Endothelial cell of hepatic sinusoid (primary cell): ENCODE results near the gene SPARC.

Experiments
- in situ Hi-C: cut with HindIII; loops from 2 replicates; pipeline ENCODE4 v1.10.0; 2017; ENCODE audit warnings: low sequenced_read_pairs

SPARC gene

DNA sequence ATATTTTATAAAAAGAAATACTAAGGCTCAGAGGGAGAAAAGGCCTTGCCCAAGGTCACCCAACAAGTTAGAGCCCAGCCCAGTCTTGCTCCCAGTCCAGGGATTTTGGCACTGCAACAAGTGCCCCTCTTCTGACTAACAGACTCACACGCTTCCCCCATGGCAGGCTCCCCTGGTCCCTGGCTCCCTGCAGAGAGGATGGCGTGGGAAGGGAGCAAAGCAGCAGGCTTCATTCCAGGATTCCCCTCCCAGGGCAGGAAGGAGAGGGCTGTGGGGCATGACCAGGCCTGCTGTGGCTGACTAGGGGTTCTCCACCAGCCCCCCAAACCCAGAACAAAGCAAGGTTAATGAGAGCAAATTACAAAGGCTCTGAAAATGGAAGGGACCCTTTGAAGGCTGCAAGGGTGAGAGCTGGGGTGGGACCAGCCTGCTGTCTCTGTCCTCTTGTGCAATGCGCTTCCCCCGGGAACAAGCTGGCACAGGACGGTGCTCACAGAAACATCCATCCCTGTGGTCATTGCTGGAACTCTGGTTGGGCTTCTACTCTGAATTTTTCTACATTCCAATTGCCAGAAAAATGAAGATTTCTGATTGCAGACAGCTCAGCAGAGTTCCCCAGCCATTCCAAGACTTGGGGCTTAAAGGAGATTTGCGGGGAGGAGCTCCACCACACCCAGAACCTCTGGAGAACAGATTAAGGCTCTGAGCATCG lies 58.4 kb downstream of the SPARC start:
- in situ Hi-C loops: loop anchor here (25.0 kb wide), 1 partner anchor 191 kb away; the partner anchor contains the start of gene SLC36A1

DNA sequence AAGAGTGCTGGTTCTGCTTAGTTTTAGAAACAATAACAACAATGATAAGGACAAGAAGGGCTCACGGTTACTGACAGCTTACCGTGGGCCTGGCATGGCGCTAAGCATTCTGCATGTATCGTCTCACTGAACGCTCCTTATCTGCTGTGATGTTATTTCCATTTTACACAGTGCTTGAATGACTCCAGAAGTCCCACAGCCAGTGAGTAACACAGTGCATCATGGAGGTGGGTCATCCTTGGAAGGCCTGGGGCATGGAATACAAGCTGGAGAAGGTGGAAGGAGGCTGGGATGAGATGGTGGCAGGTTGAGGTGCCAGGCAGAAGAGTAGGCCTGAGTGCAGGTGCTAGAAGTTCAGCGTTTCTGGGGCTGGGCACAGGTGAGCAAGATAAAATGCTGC lies 59.1 kb downstream of the SPARC start:
- in situ Hi-C loops: loop anchor here (25.0 kb wide), 1 partner anchor 190 kb away; the partner anchor contains the start of gene SLC36A1

DNA sequence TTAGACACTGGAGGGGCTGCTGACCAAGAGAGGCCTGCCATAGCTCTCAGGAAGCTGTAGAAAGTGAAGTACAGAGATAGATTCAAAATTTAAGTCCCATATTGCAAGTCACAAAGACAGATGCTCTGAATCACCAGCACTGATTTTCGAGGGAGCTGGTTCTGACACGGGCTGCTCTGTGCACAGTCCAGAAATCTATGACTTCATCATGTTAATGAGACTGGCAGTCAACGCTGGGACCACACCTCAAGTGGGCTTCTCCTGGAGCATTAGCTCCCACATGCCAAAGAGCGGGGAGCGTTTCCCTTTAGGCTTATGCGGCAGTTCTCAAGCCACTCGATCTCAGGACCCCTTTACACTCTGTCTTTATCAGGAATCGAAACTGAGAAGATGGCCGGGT lies 61.4 kb downstream of the SPARC start:
- in situ Hi-C loops: loop anchor here (25.0 kb wide), 1 partner anchor 188 kb away; the partner anchor contains the start of gene SLC36A1

DNA sequence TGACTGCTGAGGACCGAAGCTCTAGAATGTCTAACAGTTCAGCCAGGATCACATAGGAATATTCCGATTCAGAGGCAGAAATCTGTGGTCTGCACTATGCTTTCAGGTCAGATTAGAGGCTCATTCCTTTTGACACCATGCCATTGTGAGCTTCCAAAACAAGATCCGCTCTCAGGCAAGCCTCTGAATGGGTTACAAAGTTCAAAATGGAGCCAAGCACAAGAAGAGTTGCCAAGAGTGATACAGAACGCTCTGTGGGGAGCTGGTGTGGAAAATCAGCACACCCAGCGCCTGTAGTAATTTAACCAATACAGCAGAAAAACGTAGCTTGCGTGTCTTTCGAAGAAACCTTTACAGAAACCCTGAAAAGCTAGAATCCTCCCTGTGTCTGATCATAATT lies 62.2 kb downstream of the SPARC start:
- in situ Hi-C loops: loop anchor here (25.0 kb wide), 1 partner anchor 513 kb away; no protein-coding TSS in a partner anchor

DNA sequence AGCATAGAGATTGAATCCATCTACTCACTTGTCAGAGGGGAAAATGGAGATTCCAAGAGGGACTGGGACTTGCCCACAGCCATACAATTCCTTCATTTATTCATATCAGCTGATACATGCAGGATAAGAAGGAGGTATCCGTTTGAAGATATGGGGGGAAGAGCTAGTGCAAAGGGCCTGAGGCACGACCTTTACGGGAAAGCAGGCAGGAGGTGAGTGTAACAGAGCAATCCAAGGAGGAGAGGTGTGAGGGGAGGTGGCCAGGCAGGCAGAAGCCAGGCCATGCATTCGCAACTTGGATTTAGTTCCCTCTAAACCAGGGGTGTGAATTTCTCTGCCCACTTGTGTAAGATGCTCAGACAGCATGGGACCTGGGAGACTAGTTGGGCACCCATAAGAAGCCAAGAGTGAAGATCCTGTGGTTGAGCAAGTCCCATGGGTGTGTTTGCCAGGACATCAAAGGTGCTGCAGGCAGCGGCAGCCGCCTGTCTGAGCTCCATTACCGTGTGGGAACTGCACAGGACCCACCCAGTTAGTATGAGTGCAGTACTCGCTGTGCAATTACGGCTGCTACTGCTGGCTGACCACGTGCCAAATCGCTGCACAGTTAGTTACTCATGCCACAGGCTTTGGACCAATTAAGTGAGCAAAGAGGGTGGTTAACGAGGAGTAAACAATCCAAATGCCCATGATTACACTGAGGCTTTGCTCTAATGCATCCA lies 64.2 kb downstream of the SPARC start:
- in situ Hi-C loops: loop anchor here (25.0 kb wide), 1 partner anchor 515 kb away; no protein-coding TSS in a partner anchor

DNA sequence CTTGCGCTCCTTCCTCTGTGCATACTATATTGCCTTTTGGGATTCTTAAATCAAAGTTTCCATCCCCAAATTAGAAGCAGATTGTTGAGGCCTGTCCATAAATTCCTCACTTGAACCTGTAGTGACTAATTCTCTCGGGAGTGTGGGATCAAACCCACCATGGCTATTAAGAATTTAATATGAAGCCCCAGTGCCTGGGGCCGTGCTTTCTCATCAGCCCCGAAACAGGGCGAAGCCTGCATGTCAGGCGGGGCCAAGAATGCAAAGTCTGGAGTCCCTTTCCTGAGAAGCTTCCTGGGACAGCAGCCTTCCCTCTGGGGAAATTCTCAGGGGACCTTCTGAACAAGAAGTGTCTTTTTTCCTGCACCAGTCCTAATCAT lies 66.3 kb downstream of the SPARC start:
- in situ Hi-C loops: loop anchor here (25.0 kb wide), 1 partner anchor 517 kb away; no protein-coding TSS in a partner anchor

DNA sequence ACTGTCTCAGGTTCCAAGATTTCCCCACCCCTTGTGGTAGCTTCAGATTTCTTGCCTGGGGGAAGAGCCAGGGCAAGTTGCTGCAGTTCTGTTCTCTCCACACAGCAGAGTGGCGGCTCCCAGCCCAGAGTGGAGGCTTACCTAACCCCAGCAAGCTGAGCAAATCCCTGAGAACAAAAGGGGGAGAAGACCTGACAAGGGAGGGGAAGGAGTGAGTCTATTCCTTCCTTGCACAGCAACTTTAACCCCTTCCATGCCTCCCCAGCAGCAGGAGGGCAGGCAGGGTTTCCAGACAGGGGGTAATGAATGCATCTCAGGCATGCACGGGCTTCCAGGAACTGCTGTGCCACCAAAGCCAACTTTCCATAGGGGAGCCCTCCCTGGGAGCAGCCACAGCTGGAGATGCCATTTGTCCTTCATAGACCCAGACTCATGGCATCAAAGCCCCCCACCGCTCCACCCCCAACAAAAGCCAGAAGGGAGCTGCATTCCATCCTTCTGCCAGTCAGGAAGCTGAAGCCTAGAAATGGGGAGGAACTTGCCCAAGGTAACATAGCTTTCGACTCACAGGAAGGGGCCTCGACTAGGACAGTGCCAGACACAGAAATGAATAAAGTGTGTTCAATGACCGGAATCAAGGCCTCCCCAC lies 66.8 kb downstream of the SPARC start:
- in situ Hi-C loops: loop anchor here (25.0 kb wide), 1 partner anchor 517 kb away; no protein-coding TSS in a partner anchor

DNA sequence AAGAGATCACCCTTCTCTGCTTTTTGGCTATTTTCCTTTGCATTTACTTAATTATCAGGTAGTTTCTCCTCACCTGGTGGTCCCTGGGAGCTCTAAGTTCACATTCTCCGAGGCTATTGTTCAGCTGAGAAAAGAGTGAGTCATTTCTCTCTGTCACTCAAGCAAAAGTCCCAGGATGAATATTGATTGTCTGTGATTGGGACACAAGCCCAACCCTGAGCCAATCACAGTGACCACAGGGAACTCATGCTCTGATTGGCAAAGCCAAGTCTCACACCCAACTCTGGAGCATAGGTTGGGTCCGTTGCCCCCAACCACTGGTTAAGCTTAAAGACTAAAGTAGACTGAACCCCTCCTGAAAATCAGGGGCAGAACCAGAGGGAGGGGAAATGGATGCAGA lies 67.8 kb downstream of the SPARC start:
- in situ Hi-C loops: loop anchor here (25.0 kb wide), 1 partner anchor 518 kb away; no protein-coding TSS in a partner anchor

DNA sequence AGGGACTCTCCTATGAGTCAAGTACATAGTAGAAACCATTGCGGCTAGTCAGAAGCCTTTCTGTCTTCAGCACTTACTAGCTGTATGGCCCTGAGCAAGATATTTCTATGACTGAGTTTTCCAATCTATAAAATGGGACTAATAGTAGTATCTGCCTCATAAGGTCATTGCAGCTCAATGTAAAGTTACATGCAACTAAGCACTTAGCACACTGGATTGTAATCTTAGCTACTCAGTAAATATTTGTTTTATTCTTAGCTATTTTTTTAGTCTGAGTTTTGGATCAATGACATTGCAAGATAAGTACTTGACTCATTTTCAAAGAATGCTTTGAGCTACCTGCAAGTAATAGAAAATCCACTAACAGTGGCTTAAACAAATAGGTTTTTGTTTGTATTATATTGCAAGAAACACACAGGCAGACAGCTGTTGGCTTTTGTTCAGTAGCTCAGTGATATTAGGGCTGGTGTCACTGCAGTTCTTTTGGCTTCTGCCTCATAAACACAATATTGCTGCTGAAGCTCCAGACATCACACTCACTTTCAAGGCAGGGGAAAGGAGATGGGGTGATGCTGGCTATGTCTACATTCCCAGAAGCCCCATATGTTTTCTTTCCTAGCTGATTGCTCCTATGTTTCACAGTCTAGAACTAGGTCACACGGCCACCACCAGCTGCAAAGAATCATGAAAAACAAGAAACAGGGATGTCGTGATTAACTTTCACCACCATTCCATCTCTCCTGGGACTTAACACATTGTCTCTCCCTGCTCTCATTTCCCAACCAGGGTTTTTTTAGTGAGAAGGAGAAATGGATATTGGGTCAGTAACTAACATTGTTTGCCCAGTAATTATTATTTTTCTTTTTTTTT lies 68.6 kb downstream of the SPARC start:
- in situ Hi-C loops: loop anchor here (25.0 kb wide), 1 partner anchor 519 kb away; no protein-coding TSS in a partner anchor

DNA sequence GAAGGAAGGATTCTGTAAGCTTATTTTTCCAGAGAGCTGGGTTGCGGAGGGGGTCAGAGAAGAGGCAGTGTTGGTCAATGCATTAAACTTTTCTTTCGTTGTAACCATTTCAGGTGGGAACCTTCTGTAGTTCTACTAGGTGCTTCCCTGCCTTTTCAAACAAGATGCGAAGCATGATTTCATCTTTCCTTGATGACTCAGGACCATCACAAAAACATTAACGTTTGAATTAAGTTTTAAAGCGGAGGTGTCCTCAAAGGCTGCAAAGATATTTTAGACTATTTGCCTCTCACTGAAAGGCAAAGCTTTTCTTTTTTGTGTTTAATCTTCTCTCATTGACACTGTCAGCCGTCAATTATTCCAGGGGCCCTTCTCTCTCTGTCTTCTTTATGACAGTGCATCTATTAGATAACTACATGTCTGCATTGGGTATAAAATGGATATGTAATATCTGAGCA lies 69.3 kb downstream of the SPARC start:
- in situ Hi-C loops: loop anchor here (25.0 kb wide), 1 partner anchor 520 kb away; no protein-coding TSS in a partner anchor

DNA sequence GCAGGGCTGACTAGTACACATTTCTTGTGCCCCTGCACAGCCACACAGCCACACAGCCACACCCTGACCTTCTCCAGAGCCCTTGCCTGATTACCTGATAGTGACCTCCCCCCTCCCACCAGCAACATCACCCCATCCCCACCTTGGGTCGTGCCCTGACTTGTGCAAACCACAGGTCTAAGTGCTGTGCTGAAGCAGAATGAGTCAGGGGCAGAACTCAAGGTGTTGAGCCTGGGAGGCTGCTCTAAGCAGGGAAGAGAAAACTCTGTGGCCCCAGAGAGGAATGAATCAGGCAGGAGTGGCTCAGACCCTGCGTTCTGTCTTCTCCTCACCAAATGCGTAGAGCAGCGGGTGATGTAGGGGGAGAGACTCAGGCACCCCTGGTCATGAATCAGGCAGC lies 71.3 kb downstream of the SPARC start:
- in situ Hi-C loops: loop anchor here (25.0 kb wide), 1 partner anchor 522 kb away; no protein-coding TSS in a partner anchor

DNA sequence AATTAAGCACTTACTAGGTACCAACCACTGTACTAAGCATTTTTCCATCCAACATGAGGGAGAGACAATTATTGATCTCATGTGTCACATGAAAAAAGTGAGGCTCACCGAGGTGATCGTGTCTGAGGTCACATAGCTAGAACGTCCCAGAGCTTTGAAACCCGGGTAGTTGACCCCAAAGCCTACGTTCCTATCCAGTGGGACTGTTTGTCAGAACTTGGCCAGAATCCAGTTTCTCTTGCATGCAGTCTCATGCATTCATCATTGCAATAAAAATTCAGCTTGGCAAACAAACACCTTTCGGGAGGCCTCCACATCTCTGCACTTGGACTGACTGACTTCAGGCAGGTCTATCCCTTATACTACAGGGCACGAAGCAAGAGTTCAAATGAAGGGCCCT lies 72.2 kb downstream of the SPARC start:
- in situ Hi-C loops: loop anchor here (25.0 kb wide), 1 partner anchor 523 kb away; no protein-coding TSS in a partner anchor

DNA sequence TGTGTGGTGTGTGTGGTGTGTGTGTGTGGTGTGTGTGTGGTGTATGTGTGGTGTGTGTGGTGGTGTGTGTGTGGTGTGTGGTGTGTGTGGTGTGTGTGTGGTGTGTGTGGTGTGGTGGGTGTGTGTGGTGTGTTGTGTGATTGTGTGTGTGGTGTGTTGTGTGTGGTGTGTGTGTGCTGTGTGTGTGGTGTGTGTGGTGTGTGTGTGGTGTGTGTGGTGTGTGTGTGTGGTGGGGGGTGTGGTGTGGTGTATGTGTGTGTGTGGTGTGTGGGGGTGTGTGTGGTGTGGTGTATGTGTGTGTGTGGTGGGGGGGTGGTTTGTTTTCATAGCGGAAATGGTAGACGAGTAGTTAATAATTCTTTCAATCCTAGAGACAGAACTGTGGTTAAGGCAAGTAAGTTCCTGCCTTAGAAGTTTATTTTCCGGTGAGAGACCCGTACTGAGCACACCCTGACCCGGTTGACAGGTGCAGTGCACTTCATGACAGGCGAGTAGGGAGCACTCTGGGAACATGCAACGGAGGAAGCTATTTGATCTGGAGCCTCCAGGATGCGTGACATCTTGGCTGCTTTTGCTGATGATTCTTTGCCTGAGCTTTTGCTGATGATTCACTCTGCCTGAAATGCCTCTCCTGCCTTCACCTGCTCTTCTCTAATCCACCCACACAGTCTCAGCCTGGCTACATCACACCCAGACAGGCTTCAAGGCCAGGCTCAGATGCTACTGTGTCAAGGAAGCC lies 73.9 kb downstream of the SPARC start:
- in situ Hi-C loops: loop anchor here (25.0 kb wide), 1 partner anchor 524 kb away; no protein-coding TSS in a partner anchor

DNA sequence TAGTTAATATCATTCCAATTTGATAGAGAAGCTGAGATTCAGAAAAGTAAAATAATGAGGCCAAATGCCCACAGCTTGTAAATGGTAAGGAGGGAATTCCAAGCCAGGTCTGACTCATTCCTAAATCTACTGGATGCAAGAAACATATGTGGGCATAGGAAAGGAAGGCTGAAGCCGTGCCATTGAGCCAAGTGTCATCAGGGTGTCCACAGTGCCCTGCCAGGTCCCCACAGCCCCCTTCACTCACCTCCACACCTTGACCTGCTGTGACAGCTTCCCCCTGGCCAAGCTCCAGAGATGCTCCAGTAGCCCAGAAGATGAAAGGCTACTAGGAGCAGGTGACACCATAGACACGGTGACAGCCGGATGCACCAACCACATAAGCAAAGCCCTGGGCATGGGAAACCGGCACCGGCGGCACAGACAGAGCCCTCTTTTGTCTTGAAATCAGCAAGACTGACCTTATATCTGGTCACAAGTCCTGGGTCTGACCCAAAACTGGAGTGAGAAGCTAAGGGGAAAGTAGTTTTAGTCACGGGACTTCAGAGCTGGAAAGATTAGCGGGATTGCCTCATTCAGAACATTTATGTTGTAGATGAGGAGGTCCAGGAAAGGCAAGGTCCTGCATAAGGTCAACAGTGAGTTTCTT lies 75.5 kb downstream of the SPARC start:
- in situ Hi-C loops: loop anchor here (25.0 kb wide), 1 partner anchor 526 kb away; no protein-coding TSS in a partner anchor
